ENCODE measurements around the gene ASB15.

DNA sequence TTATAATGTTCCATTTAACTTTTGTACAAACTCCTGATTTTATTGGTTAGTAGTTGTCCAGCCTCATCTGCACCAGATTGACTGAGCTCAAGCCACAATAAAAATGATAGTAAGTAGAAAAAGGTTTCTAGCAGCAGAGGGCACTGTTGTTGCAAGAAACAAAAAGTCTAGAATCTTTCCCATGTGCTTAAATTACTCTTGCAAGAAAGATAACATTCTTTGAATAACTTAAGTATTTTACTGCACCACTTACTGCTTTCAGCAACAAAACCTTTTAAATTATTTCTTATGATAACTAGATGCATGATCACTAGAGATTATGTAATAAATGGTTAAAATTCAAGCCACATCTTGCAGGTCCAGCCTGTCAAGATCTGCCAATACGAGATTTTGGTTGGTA lies 81.1 kb downstream of the ASB15 start:
- TF ChIP-seq, protein P1, sequence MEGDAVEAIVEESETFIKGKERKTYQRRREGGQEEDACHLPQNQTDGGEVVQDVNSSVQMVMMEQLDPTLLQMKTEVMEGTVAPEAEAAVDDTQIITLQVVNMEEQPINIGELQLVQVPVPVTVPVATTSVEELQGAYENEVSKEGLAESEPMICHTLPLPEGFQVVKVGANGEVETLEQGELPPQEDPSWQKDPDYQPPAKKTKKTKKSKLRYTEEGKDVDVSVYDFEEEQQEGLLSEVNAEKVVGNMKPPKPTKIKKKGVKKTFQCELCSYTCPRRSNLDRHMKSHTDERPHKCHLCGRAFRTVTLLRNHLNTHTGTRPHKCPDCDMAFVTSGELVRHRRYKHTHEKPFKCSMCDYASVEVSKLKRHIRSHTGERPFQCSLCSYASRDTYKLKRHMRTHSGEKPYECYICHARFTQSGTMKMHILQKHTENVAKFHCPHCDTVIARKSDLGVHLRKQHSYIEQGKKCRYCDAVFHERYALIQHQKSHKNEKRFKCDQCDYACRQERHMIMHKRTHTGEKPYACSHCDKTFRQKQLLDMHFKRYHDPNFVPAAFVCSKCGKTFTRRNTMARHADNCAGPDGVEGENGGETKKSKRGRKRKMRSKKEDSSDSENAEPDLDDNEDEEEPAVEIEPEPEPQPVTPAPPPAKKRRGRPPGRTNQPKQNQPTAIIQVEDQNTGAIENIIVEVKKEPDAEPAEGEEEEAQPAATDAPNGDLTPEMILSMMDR (IDR thresholded peaks at IDR 0.05; ENCODE audit: poor library complexity, severe bottlenecking) = peak; percentile 69
- peak; percentile 76 for TF ChIP-seq SMC3 (conservative IDR thresholded peaks at IDR 0.05; ENCODE audit: poor library complexity)
- TF ChIP-seq MXI1 (conservative IDR thresholded peaks at IDR 0.05; ENCODE audit: poor library complexity, severe bottlenecking) = no peak
- no peak for TF ChIP-seq EZH2 (IDR thresholded peaks at IDR 0.05; ENCODE audit: borderline replicate concordance, insufficient read depth, low read length, poor library complexity, severe bottlenecking)
- peak; percentile 72 for TF ChIP-seq RAD21 (conservative IDR thresholded peaks at IDR 0.05)
- TF ChIP-seq TAF1 (IDR thresholded peaks at IDR 0.05; ENCODE audit: low read depth) = no peak
- no peak for TF ChIP-seq POLR2AphosphoS5 (IDR thresholded peaks at IDR 0.05)
- TF ChIP-seq, protein P2, sequence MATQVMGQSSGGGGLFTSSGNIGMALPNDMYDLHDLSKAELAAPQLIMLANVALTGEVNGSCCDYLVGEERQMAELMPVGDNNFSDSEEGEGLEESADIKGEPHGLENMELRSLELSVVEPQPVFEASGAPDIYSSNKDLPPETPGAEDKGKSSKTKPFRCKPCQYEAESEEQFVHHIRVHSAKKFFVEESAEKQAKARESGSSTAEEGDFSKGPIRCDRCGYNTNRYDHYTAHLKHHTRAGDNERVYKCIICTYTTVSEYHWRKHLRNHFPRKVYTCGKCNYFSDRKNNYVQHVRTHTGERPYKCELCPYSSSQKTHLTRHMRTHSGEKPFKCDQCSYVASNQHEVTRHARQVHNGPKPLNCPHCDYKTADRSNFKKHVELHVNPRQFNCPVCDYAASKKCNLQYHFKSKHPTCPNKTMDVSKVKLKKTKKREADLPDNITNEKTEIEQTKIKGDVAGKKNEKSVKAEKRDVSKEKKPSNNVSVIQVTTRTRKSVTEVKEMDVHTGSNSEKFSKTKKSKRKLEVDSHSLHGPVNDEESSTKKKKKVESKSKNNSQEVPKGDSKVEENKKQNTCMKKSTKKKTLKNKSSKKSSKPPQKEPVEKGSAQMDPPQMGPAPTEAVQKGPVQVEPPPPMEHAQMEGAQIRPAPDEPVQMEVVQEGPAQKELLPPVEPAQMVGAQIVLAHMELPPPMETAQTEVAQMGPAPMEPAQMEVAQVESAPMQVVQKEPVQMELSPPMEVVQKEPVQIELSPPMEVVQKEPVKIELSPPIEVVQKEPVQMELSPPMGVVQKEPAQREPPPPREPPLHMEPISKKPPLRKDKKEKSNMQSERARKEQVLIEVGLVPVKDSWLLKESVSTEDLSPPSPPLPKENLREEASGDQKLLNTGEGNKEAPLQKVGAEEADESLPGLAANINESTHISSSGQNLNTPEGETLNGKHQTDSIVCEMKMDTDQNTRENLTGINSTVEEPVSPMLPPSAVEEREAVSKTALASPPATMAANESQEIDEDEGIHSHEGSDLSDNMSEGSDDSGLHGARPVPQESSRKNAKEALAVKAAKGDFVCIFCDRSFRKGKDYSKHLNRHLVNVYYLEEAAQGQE (IDR thresholded peaks at IDR 0.05; ENCODE audit: borderline replicate concordance) = no peak
- TF ChIP-seq EP300 (conservative IDR thresholded peaks at IDR 0.05; ENCODE audit: poor library complexity, severe bottlenecking) = no peak

Measured in neural cell (in vitro differentiated cells).